ENCODE measurements around the gene MINK1.
A peak's percentile ranks its signal among the peaks of the same experiment; 100 is the strongest.
"Not testable (repeated sequence)": the region's sequence is repeated elsewhere in the genome, so short reads cannot be mapped to it uniquely, and the experiment has no call there.

The MINK1 gene

DNA sequence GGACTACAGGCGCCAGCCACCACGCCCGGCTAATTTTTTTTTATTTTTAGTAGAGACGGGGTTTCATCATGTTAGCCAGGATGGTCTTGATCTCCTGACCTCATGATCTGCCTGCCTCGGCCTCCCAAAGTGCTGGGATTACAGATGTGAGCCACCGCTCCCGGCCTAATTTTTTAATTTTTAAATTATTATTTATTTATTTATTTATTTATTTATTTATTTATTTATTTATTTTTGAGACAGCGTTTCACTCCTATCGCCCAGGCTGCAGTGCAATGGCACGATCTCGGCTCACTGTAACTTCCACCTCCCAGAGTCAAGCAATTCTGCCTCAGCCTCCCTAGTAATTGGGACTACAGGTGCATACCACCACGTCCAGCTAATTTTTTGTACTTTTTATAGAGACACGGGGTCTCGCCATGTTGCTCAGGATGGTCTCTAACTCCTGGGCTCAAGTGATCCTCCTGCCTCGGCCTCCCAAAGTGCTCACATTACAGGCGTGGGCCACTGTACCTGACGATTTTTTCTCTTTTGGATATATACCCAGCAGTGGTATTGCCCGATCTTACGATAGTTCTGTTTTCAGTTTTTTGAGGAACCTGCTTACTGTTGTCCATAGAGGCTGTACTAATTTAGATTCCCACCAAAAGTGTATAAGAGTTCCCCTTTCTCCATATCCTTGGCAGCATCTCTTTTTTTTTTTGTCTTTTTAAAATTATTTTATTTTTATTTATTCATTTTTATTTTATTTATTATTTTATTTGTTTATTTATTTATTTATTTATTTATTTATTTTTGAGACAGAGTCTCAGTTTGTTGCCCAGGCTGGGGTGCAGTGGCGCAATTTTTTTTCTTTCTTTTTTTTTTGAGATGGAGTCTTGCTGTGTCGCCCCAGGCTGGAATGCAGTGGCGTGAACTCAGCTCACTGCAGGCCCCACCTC lies 36.2 kb downstream of the MINK1 start:
- not testable (repeated sequence) for H3K4me1 ChIP-seq (ENCODE audit: control insufficient read depth, insufficient read depth, low read length, poor library complexity, severe bottlenecking); H3K27me3 ChIP-seq (replicated peaks; ENCODE audit: control insufficient read depth, insufficient read depth, low read length, poor library complexity, severe bottlenecking); H3K36me3 ChIP-seq (ENCODE audit: control insufficient read depth, insufficient read depth, low read length); H3K9me3 ChIP-seq (ENCODE audit: control insufficient read depth, low read length); DNase-seq; H3K27ac ChIP-seq (ENCODE audit: insufficient read depth, low read length, poor library complexity, severe bottlenecking); H3K4me3 ChIP-seq (ENCODE audit: insufficient read depth, low read depth, low read length, poor library complexity, severe bottlenecking)

DNA sequence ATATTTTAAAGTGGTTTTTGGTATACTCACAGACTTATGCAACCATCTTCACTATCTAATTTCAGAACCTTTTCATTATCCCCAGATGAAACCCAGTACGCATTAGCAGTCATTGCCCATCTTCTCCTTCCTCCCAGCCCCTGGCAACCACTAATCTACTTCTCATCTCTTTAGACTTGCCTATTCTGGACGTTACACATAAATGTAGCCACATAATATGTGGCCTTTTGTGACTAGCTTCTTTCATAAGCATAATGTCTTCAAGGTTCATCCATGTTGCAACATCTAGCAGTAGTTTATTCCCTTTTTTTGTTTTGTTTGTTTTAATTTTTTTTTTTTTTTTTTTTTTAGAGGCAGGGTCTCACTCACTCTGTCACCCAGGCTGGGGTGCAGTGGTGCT lies 37.7 kb downstream of the MINK1 start:
- Histone ChIP-seq H3K27ac (ENCODE audit: insufficient read depth, low read length, poor library complexity, severe bottlenecking) (no peak overlapping the region), H3K27me3 (replicated peaks; ENCODE audit: control insufficient read depth, insufficient read depth, low read length, poor library complexity, severe bottlenecking) (no peaks in the 10 kb centered on the region), H3K4me3 (ENCODE audit: insufficient read depth, low read depth, low read length, poor library complexity, severe bottlenecking) (no peak overlapping the region), H3K9me3 (ENCODE audit: control insufficient read depth, low read length) (no peaks in the 10 kb centered on the region), H3K36me3 (ENCODE audit: control insufficient read depth, insufficient read depth, low read length) (no peaks in the 10 kb centered on the region), H3K4me1 (ENCODE audit: control insufficient read depth, insufficient read depth, low read length, poor library complexity, severe bottlenecking) (no peaks in the 10 kb centered on the region)
- no peak for DNase-seq

DNA sequence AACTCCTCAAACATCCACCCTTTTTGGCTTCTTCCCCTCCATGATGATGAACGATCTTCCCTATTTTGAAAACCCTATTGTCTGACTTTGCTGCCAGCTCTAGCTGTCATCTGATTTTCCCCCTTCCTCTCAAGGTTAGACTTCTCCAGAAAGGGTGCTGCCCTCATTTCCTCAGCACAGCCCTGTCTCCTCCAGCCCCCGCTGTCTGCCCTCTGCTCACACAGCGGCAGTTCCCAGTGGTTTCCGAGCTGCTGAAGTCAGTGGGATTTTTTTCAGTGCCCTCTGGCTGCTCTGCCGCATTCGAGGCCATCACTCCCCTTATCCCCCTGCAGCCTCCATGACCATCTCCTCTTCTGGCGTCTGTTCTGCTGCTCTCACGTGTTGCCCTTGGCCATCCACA lies 39.6 kb downstream of the MINK1 start:
- Histone ChIP-seq H3K4me1 (ENCODE audit: control insufficient read depth, insufficient read depth, low read length, poor library complexity, severe bottlenecking) (no peaks in the 10 kb centered on the region), H3K27me3 (replicated peaks; ENCODE audit: control insufficient read depth, insufficient read depth, low read length, poor library complexity, severe bottlenecking) (no peaks in the 10 kb centered on the region), H3K36me3 (ENCODE audit: control insufficient read depth, insufficient read depth, low read length) (no peaks in the 10 kb centered on the region), H3K9me3 (ENCODE audit: control insufficient read depth, low read length) (no peaks in the 10 kb centered on the region), H3K27ac (ENCODE audit: insufficient read depth, low read length, poor library complexity, severe bottlenecking) (no peak overlapping the region), H3K4me3 (ENCODE audit: insufficient read depth, low read depth, low read length, poor library complexity, severe bottlenecking) (no peak overlapping the region)
- DNase-seq: no peak

DNA sequence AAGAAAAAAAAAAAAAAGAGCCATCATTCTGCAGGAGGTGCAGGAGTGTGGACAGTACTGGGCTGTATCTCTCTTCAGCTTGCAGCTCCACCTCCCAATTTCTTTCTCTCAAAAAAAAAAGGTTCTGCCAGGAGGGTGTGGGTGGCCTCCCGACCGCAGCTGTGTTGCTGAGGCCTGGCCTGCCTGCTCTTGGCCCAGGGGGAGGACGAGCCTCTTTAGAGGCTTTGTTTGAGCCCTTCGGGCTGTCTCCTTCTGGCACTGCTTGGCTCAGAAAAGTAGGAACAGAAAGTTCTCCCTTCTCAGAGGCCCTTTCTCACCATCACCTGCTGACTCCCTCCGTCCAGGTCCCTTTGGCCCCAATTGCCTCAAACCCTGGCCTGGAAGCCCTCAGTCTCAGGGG lies 43.9 kb downstream of the MINK1 start:
- no peaks in the 10 kb centered on the region for H3K27me3 ChIP-seq (replicated peaks; ENCODE audit: control insufficient read depth, insufficient read depth, low read length, poor library complexity, severe bottlenecking)
- peaks cover 27% of the 10 kb centered on the region for H3K36me3 ChIP-seq (ENCODE audit: control insufficient read depth, insufficient read depth, low read length)
- no peak for DNase-seq
- no peaks in the 10 kb centered on the region for H3K9me3 ChIP-seq (ENCODE audit: control insufficient read depth, low read length)
- H3K4me3 ChIP-seq (ENCODE audit: insufficient read depth, low read depth, low read length, poor library complexity, severe bottlenecking): no peak overlapping the region
- H3K27ac ChIP-seq (ENCODE audit: insufficient read depth, low read length, poor library complexity, severe bottlenecking): no peak overlapping the region
- H3K4me1 ChIP-seq (ENCODE audit: control insufficient read depth, insufficient read depth, low read length, poor library complexity, severe bottlenecking): no peaks in the 10 kb centered on the region

DNA sequence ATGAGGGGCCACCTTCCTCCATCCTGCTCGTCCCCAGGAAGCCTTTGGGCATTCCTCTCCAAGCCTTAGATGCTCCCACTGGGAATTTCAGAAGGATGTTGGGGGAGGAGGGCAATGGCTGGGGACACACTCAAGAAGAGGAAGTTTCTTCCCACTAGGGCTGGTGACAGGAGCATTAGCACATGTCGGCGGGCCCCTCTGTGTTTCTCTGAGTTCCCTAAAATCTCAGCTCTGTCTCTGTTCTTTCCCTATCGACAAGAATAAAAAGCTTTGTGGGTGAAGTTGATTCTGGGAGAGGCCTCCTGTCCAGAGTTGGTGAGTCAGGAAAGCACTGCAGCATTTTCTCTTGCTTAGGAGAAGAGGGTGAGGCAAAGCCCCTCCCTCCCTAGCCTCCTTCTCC lies 46.5 kb downstream of the MINK1 start:
- no peak overlapping the region for H3K4me3 ChIP-seq (ENCODE audit: insufficient read depth, low read depth, low read length, poor library complexity, severe bottlenecking)

DNA sequence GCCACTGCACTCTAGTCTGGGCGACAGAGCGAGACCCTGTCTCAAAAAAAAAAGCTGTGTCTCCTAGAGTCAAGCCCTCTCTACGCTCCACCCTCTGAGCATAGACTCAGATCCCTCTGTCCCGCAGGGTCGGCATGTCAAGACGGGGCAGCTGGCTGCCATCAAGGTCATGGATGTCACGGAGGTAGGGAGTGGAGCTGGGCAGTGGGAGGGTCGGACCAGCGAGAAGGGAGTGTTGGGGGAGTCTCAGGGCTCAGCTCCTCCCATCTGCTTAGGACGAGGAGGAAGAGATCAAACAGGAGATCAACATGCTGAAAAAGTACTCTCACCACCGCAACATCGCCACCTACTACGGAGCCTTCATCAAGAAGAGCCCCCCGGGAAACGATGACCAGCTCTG lies 47.7 kb downstream of the MINK1 start:
- Histone ChIP-seq H3K27ac (ENCODE audit: insufficient read depth, low read length, poor library complexity, severe bottlenecking) (no peak overlapping the region), H3K27me3 (replicated peaks; ENCODE audit: control insufficient read depth, insufficient read depth, low read length, poor library complexity, severe bottlenecking) (no peaks in the 10 kb centered on the region), H3K4me1 (ENCODE audit: control insufficient read depth, insufficient read depth, low read length, poor library complexity, severe bottlenecking) (no peaks in the 10 kb centered on the region), H3K4me3 (ENCODE audit: insufficient read depth, low read depth, low read length, poor library complexity, severe bottlenecking) (no peak overlapping the region), H3K36me3 (ENCODE audit: control insufficient read depth, insufficient read depth, low read length) (peaks cover 43% of the 10 kb centered on the region), H3K9me3 (ENCODE audit: control insufficient read depth, low read length) (no peaks in the 10 kb centered on the region)
- no peak for DNase-seq

More for the DNA sequence above, 46.5 kb downstream of the MINK1 start:
- no peak for DNase-seq
- Histone ChIP-seq H3K9me3 (ENCODE audit: control insufficient read depth, low read length) (no peaks in the 10 kb centered on the region), H3K36me3 (ENCODE audit: control insufficient read depth, insufficient read depth, low read length) (peaks cover 31% of the 10 kb centered on the region), H3K4me1 (ENCODE audit: control insufficient read depth, insufficient read depth, low read length, poor library complexity, severe bottlenecking) (no peaks in the 10 kb centered on the region), H3K27ac (ENCODE audit: insufficient read depth, low read length, poor library complexity, severe bottlenecking) (no peak overlapping the region), H3K27me3 (replicated peaks; ENCODE audit: control insufficient read depth, insufficient read depth, low read length, poor library complexity, severe bottlenecking) (no peaks in the 10 kb centered on the region)

DNA sequence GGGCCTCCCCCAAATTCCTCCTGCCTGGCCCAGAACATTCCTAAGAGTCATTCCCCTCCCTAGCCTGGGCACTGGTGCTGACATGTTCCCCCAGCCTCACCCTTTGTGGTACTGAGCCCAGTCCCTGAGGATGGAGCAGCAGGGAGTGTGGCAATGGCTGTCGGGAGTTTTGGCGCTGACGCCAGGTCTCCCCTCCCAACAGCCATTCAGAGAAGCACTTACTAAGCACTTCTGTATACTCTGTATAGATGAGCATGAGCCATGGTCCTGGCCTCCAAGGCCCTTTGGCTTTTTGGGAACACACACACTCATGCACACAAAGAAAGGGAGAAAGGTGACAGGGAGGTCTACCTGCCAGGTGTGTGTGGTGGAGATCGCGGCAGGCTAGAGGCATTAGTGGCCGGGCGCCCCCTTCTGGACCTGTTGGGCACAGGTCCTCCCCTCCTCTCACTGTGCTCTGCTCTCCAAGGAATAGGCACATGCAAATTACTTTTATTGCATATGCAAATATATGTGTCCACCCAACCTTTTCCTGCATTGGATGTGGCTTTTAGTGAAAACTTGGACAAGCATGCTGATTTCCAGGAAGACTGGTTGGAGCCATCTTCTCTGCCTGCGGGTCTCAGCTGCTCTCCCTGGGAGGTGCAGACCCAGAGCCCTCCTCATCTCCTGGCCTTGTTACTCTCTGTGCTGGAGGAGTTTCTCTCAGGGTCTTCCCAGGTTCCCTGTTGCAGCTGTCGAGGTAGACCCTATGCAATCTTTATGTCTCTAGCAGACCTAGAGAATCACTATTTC lies 48.8 kb downstream of the MINK1 start:
- no peaks in the 10 kb centered on the region for H3K9me3 ChIP-seq (ENCODE audit: control insufficient read depth, low read length)
- peak in 2 of 3 donors; percentile 32 to 44 for DNase-seq
- no peak overlapping the region for H3K4me3 ChIP-seq (ENCODE audit: insufficient read depth, low read depth, low read length, poor library complexity, severe bottlenecking)
- H3K36me3 ChIP-seq (ENCODE audit: control insufficient read depth, insufficient read depth, low read length): peaks cover 54% of the 10 kb centered on the region
- no peaks in the 10 kb centered on the region for H3K4me1 ChIP-seq (ENCODE audit: control insufficient read depth, insufficient read depth, low read length, poor library complexity, severe bottlenecking)
- H3K27ac ChIP-seq (ENCODE audit: insufficient read depth, low read length, poor library complexity, severe bottlenecking): no peak overlapping the region
- H3K27me3 ChIP-seq (replicated peaks; ENCODE audit: control insufficient read depth, insufficient read depth, low read length, poor library complexity, severe bottlenecking): no peaks in the 10 kb centered on the region

DNA sequence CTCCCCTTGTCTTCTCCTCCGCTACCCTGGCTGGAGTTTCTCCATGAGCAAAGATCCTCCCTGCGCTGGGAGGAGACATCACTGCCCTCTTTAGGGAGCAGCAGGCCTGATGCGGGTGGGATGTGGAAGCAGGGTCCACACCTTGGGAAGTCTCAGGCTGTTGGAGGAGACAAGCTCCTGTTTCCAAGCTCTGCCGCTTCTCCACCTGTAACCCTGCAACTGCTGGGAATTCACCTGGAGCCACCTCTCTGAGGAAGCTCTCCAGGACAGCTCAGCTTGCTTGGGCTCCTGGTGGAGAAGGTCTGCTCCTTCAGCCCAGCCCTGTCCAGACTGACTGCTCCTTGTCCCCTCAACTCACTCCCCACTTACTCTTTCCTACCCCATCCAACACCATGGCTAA lies 51.3 kb downstream of the MINK1 start:
- DNase-seq: no peak
- Histone ChIP-seq H3K4me3 (ENCODE audit: insufficient read depth, low read depth, low read length, poor library complexity, severe bottlenecking) (no peak overlapping the region), H3K27me3 (replicated peaks; ENCODE audit: control insufficient read depth, insufficient read depth, low read length, poor library complexity, severe bottlenecking) (no peaks in the 10 kb centered on the region), H3K9me3 (ENCODE audit: control insufficient read depth, low read length) (no peaks in the 10 kb centered on the region), H3K36me3 (ENCODE audit: control insufficient read depth, insufficient read depth, low read length) (peaks cover 62% of the 10 kb centered on the region), H3K27ac (ENCODE audit: insufficient read depth, low read length, poor library complexity, severe bottlenecking) (no peak overlapping the region), H3K4me1 (ENCODE audit: control insufficient read depth, insufficient read depth, low read length, poor library complexity, severe bottlenecking) (no peaks in the 10 kb centered on the region)

DNA sequence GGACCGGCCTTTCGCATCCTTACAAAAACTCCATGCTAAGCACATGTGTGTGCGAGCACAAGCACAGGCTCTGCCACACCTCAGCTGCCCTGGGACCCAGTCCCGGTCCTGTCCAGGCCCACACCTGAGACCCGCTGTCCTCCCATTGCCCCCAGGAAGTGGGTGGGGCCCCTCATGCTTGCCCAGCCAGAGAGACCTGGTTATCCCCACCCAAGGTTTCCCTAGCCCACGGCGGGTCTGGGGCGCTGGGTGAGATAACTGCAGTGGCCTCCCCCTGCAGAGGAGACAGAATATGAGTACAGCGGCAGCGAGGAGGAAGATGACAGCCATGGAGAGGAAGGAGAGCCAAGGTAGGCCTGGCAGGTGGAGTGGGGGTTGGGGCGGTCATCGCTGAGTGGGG lies 53.7 kb downstream of the MINK1 start:
- no peak for DNase-seq
- Histone ChIP-seq H3K4me1 (ENCODE audit: control insufficient read depth, insufficient read depth, low read length, poor library complexity, severe bottlenecking) (no peaks in the 10 kb centered on the region), H3K36me3 (ENCODE audit: control insufficient read depth, insufficient read depth, low read length) (peaks cover 71% of the 10 kb centered on the region), H3K27ac (ENCODE audit: insufficient read depth, low read length, poor library complexity, severe bottlenecking) (no peak overlapping the region), H3K9me3 (ENCODE audit: control insufficient read depth, low read length) (no peaks in the 10 kb centered on the region), H3K27me3 (replicated peaks; ENCODE audit: control insufficient read depth, insufficient read depth, low read length, poor library complexity, severe bottlenecking) (no peaks in the 10 kb centered on the region), H3K4me3 (ENCODE audit: insufficient read depth, low read depth, low read length, poor library complexity, severe bottlenecking) (no peak overlapping the region)

DNA sequence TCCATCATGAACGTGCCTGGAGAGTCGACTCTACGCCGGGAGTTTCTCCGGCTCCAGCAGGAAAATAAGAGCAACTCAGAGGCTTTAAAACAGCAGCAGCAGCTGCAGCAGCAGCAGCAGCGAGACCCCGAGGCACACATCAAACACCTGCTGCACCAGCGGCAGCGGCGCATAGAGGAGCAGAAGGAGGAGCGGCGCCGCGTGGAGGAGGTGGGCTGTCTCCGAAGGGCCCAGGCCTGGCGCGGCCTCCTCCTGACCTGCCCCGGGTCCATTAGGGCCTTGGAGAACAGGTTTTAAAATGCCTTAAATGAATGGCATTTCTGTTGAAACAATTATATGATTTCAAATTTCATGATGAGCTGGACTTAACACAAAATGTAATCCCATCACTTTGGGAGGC lies 54.4 kb downstream of the MINK1 start:
- Histone ChIP-seq H3K9me3 (ENCODE audit: control insufficient read depth, low read length) (no peaks in the 10 kb centered on the region), H3K27me3 (replicated peaks; ENCODE audit: control insufficient read depth, insufficient read depth, low read length, poor library complexity, severe bottlenecking) (no peaks in the 10 kb centered on the region), H3K4me1 (ENCODE audit: control insufficient read depth, insufficient read depth, low read length, poor library complexity, severe bottlenecking) (no peaks in the 10 kb centered on the region), H3K36me3 (ENCODE audit: control insufficient read depth, insufficient read depth, low read length) (peaks cover 78% of the 10 kb centered on the region), H3K4me3 (ENCODE audit: insufficient read depth, low read depth, low read length, poor library complexity, severe bottlenecking) (no peak overlapping the region), H3K27ac (ENCODE audit: insufficient read depth, low read length, poor library complexity, severe bottlenecking) (no peak overlapping the region)
- no peak for DNase-seq

Data from effector memory CD4-positive, alpha-beta T cell (primary cell).